ENCODE data around the gene PCSK7.
"Not testable (repeated sequence)": the region's sequence is repeated elsewhere in the genome, so short reads cannot be mapped to it uniquely, and the experiment has no call there.

The PCSK7 gene

GRCh38 chr11:117195761-117196160, 36.1 kb downstream of the PCSK7 start:
- no peak for DNase-seq

GRCh38 chr11:117195258-117195657, 36.6 kb downstream of the PCSK7 start:
- no peak for DNase-seq

GRCh38 chr11:117194267-117194666, 37.6 kb downstream of the PCSK7 start:
- no peak for DNase-seq

- DNase-seq = no peak
Measured at GRCh38 chr11:117193130-117194020, 38.5 kb downstream of the PCSK7 start.

GRCh38 chr11:117192401-117192875, 39.4 kb downstream of the PCSK7 start:
- no peak for DNase-seq

- DNase-seq = no peak
Measured at GRCh38 chr11:117191680-117192400, 40.0 kb downstream of the PCSK7 start.

GRCh38 chr11:117189941-117190544, 41.8 kb downstream of the PCSK7 start:
- DNase-seq = no peak

- DNase-seq = no peak
Measured at GRCh38 chr11:117189191-117189940, 42.5 kb downstream of the PCSK7 start.

GRCh38 chr11:117188620-117189081, 43.2 kb downstream of the PCSK7 start:
- no peak for DNase-seq

GRCh38 chr11:117187799-117188481, 43.9 kb downstream of the PCSK7 start:
- DNase-seq = no peak

GRCh38 chr11:117187428-117187798, 44.5 kb downstream of the PCSK7 start:
- no peak for DNase-seq

GRCh38 chr11:117187007-117187406, 44.9 kb downstream of the PCSK7 start:
- DNase-seq = no peak

GRCh38 chr11:117186431-117186761, 45.5 kb downstream of the PCSK7 start:
- DNase-seq = no peak

- no peak for DNase-seq
Measured at GRCh38 chr11:117185736-117186430, 46.0 kb downstream of the PCSK7 start.

- DNase-seq = no peak
Measured at GRCh38 chr11:117183724-117184349, 48.0 kb downstream of the PCSK7 start.

- not testable (repeated sequence) for DNase-seq
Measured at GRCh38 chr11:117183178-117183577, 48.7 kb downstream of the PCSK7 start.

- no peak for DNase-seq
Measured at GRCh38 chr11:117182551-117182935, 49.3 kb downstream of the PCSK7 start.

- no peak for DNase-seq
Measured at GRCh38 chr11:117181586-117182550, 50.0 kb downstream of the PCSK7 start.

GRCh38 chr11:117180661-117181585, 51.0 kb downstream of the PCSK7 start:
- peak; percentile 70 for DNase-seq
